ENCODE measurements around the gene PPFIA4.

PPFIA4 gene

GRCh38 chr1:203031467-203031866 lies 5.2 kb downstream of the PPFIA4 start:
- DNase-seq (ENCODE audit: low read depth), result no peak
- H3K4me3 ChIP-seq (ENCODE audit: control insufficient read depth, low read depth, low read length), result no peak overlapping the region
- peak; percentile 37 for TF ChIP-seq CTCF (conservative IDR thresholded peaks at IDR 0.05; ENCODE audit: control insufficient read depth, insufficient read depth, low read depth, low read length)

DNA sequence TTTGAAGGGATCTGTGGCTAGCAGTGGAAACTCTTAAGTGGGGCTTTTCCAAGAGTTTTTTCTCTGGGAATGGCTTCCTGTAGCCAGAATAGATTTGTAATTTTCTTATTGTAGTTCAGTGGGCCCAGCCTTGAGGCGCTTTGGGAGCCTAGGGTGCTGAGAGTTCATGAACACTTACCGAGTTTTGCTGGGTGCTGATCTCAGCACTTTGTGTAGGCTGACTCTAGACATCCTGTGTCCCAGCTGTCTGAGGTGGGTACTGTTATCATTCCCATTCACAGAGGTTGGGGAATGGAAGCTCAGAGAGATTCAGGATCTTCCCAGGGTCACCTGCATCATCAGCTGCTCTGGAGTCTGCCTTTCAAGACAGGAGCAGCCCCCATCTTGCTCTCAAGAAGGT lies 7.0 kb downstream of the PPFIA4 start:
- no peak overlapping the region for H3K4me3 ChIP-seq (ENCODE audit: control insufficient read depth, low read depth, low read length)
- no peak for TF ChIP-seq CTCF (conservative IDR thresholded peaks at IDR 0.05; ENCODE audit: control insufficient read depth, insufficient read depth, low read depth, low read length)
- no peak for DNase-seq (ENCODE audit: low read depth)

GRCh38 chr1:203033917-203034316 lies 7.6 kb downstream of the PPFIA4 start:
- no peak overlapping the region for H3K4me3 ChIP-seq (ENCODE audit: control insufficient read depth, low read depth, low read length)
- DNase-seq (ENCODE audit: low read depth), result no peak
- no peak for TF ChIP-seq CTCF (conservative IDR thresholded peaks at IDR 0.05; ENCODE audit: control insufficient read depth, insufficient read depth, low read depth, low read length)

GRCh38 chr1:203034422-203035110 lies 8.3 kb downstream of the PPFIA4 start:
- TF ChIP-seq CTCF (conservative IDR thresholded peaks at IDR 0.05; ENCODE audit: control insufficient read depth, insufficient read depth, low read depth, low read length), result no peak
- no peak overlapping the region for H3K4me3 ChIP-seq (ENCODE audit: control insufficient read depth, low read depth, low read length)
- no peak for DNase-seq (ENCODE audit: low read depth)

DNA sequence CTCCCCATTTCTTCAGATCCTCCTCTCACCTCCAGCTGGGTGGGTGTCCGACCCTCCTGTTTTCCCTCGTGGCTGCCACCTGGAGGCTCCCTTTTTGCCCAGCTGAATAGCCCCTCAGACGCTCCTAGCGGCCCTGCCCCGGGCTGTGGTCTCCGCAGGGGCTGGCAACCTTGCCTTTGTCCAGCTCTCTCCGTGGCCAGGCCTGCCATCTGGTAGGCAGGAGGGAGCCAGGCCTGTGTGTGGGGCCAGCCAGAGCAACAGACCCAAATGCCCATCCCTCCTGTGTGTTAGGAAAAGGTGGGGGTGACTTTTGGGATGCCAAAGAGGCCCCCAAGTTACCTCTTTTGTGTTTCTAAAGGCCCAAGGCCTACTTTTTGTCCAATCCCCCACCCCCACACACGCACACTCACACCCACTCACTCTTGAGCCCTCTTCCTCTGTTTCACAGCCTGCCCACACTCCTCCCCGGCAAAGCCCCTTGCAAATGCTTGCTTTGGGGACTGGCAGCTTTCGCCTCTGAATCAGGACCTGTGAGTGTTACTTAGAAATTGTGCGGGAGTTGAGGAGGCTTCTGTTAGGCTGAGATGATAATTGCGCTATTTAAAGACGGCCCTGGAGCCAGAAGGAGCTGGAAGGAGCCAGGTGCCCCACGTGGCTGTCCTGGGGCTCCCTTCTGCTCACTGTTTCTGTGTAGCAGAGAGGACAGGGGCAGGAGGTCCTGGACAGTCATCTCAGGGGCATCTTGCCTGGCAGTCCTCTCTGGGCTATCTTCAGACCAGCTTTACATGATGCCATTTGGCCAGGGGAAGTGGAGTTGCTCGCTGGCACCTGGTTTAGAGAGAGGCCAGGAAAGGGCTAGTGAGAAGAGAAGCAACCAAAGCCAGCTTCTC lies 9.1 kb downstream of the PPFIA4 start:
- TF ChIP-seq CTCF (conservative IDR thresholded peaks at IDR 0.05; ENCODE audit: control insufficient read depth, insufficient read depth, low read depth, low read length), result no peak
- H3K4me3 ChIP-seq (ENCODE audit: control insufficient read depth, low read depth, low read length), result no peak overlapping the region
- DNase-seq (ENCODE audit: low read depth), result no peak

GRCh38 chr1:203036135-203036534 lies 9.8 kb downstream of the PPFIA4 start:
- H3K4me3 ChIP-seq (ENCODE audit: control insufficient read depth, low read depth, low read length), result no peak overlapping the region
- no peak for DNase-seq (ENCODE audit: low read depth)
- TF ChIP-seq CTCF (conservative IDR thresholded peaks at IDR 0.05; ENCODE audit: control insufficient read depth, insufficient read depth, low read depth, low read length), result no peak

Data from fibroblast of mammary gland (primary cell).